Psoas muscle (tissue), 8 donors: Measurements from ENCODE around the gene ZNF367. TPM values are rescaled to one million over a fixed set of nuclear protein-coding genes. Genes with fewer than 3 reads are reported as not detected.
"Not testable (repeated sequence)": the region's sequence is repeated elsewhere in the genome, so short reads cannot be mapped to it uniquely, and the experiment has no call there.

Experiments used
- ATAC-seq, 4 donors: fragments of 200-7000 bp; cut with Tn5 transposase; one replicate each; pipeline ENCODE4 v1.9.1; 2020; ENCODE audit warnings: moderate library complexity in 3 of 4, mild to moderate bottlenecking in 2 of 4
- DNase-seq, 2 donors: peaks; one replicate each; pipeline ENCODE4 v3.0.0-alpha.2; 2020
- H3K27ac ChIP-seq: fragments of 200-600 bp; one replicate; pipeline ENCODE4 v1.8.0; 2022
- H3K27me3 ChIP-seq, 3 donors: fragments of 200-600 bp in 1 of 3; one replicate each; pipeline versions ENCODE4 v1.6.1 to v1.8.0; 2013 to 2022; ENCODE audit warnings: low read length in 2 of 3, mild to moderate bottlenecking in 2 of 3, moderate library complexity in 1 of 3; ENCODE audit not compliant: insufficient read depth in 3 of 3
- H3K36me3 ChIP-seq, 2 donors: fragments of 200-600 bp in 1 of 2; one replicate each; pipeline versions ENCODE4 v1.6.1 to v1.8.0; 2013 to 2022; ENCODE audit warnings: low read depth in 1 of 2, mild to moderate bottlenecking in 1 of 2, moderate library complexity in 1 of 2; ENCODE audit not compliant: insufficient read depth in 1 of 2
- H3K4me1 ChIP-seq: fragments of 200-600 bp; one replicate; pipeline ENCODE4 v1.8.0; 2022
- H3K4me3 ChIP-seq: fragments of 200-600 bp; one replicate; pipeline ENCODE4 v1.8.0; 2022; ENCODE audit warnings: mild to moderate bottlenecking
- H3K9me3 ChIP-seq: fragments of 200-600 bp; one replicate; pipeline ENCODE4 v1.8.0; 2022
- WGBS, 3 donors: extraction: QIAGEN DNeasy Blood & Tissue Kit; methylation state at CpG; one replicate each; pipeline versions ENCODE4 v1.1.6 to v1.1.7; 2013; 5-methylcytosine and 5-hydroxymethylcytosine counted together
- intact Hi-C, 2 donors: fragments of 100-400 bp; cut with DNase I; formaldehyde crosslinking; loops; one replicate each; pipeline versions ENCODE4 v1.11.0 to v1.14.2; 2022
- polyA plus RNA-seq, 3 donors: library from polyadenylated mRNA; stranded (reverse); fragments of 200-250 nt; gene quantifications; one replicate each; pipeline ENCODE4 v1.2.3, GENCODE V29; 2013
- total RNA-seq, 4 donors: library from RNA; stranded (reverse); fragmentation: NEBNext Ultra II Directional in 2 of 4; extraction: Animal tissue kit (Norgen Biotek cat#: 25700) in 2 of 4; gene quantifications; one replicate each; pipeline versions ENCODE4 v1.2.1 to v1.2.4, GENCODE V29; 2021 to 2023
- TF ChIP-seq, protein P1 (sequence below): fragments of 200-600 bp; IDR thresholded peaks from one replicate; pipeline ENCODE4 v1.8.0; 2022; ENCODE audit warnings: antibody characterized with exemption
- donor health status: healthy with polysubstance abuse.
- donor health status: DM: no; HTN: no; CAD: no; lungs with moderate emphysema.
- donor health status: Bipolar disorder and iron deficiency.
- donor health status: healthy.
- donor health status: DM: yes; HTN: yes; CAD: no.
- donor health status: DM: no; HTN: no; CAD: no.
- donor health status: DM: no; HTN: no; CAD: no.
- donor health status: DM: yes; HTN: yes; CAD: no.

The ZNF367 gene
- total and polyA plus RNA-seq, 7 donors = 0.69 to 3.3 (median 1.4) TPM

DNA sequence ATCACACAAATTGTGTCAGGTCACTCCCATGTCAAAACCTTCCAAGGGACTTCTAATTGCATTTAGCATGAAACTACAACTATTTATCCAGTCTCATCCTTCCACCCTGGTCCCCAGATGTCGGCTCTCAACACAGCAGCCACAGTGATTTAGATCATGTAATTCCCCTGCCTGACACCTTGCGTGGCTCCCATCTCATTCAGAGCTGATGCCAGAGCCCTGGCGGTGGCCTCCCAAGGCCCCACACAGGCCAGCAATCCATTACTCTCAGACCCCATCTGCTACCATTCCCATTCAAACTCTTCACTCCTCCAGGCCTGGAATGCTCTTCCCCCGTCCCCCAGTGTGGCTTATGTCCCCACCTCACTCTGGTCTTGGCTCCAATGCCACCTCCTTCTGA lies 37.0 kb downstream of the ZNF367 start:
- intact Hi-C loops = no loop called here
- TF ChIP-seq, protein P1, sequence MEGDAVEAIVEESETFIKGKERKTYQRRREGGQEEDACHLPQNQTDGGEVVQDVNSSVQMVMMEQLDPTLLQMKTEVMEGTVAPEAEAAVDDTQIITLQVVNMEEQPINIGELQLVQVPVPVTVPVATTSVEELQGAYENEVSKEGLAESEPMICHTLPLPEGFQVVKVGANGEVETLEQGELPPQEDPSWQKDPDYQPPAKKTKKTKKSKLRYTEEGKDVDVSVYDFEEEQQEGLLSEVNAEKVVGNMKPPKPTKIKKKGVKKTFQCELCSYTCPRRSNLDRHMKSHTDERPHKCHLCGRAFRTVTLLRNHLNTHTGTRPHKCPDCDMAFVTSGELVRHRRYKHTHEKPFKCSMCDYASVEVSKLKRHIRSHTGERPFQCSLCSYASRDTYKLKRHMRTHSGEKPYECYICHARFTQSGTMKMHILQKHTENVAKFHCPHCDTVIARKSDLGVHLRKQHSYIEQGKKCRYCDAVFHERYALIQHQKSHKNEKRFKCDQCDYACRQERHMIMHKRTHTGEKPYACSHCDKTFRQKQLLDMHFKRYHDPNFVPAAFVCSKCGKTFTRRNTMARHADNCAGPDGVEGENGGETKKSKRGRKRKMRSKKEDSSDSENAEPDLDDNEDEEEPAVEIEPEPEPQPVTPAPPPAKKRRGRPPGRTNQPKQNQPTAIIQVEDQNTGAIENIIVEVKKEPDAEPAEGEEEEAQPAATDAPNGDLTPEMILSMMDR = no peak
- ATAC-seq = no peak

DNA sequence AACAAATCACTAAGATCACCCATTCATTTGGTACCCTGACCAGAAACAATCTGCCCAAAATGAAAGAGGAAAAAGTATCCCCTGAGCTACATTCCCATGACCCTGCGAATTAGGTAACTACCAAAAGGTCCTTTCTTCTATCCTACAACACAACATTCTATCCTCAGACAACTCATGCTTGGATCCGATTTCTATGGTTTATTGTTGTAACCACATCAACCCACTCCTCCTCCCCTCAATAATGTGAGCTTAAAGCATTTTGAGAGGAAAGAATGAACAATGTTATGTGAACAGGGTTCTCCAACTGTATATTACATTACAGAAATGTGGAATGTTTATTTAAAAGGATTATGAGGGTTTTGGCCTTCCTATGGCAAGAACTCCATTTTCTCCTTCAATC lies 38.7 kb downstream of the ZNF367 start:
- H3K9me3 ChIP-seq = no peaks in the 10 kb centered on the region
- peaks cover 3% of the 10 kb centered on the region for H3K4me1 ChIP-seq
- TF ChIP-seq, protein P1 = no peak
- H3K36me3 ChIP-seq = no peaks in the 10 kb centered on the region
- no peak overlapping the region for H3K27ac ChIP-seq
- ATAC-seq = no peak
- WGBS, 3 donors = 94 to 95% (median 94%) methylated on average over 2 of the region's 2 CpGs
- H3K27me3 ChIP-seq = no peaks in the 10 kb centered on the region
- H3K4me3 ChIP-seq = no peak overlapping the region
- intact Hi-C loops = no loop called here
- DNase-seq = no peak

More for the DNA sequence above, 37.0 kb downstream of the ZNF367 start:
- Histone ChIP-seq H3K36me3 (no peaks in the 10 kb centered on the region), H3K27me3 (no peaks in the 10 kb centered on the region), H3K4me3 (no peak overlapping the region), H3K27ac (no peak overlapping the region), H3K9me3 (no peaks in the 10 kb centered on the region), H3K4me1 (peaks cover 3% of the 10 kb centered on the region)
- no peak for DNase-seq
- 80 to 89% (median 86%) methylated on average over 4 of the region's 4 CpGs for WGBS, 3 donors

DNA sequence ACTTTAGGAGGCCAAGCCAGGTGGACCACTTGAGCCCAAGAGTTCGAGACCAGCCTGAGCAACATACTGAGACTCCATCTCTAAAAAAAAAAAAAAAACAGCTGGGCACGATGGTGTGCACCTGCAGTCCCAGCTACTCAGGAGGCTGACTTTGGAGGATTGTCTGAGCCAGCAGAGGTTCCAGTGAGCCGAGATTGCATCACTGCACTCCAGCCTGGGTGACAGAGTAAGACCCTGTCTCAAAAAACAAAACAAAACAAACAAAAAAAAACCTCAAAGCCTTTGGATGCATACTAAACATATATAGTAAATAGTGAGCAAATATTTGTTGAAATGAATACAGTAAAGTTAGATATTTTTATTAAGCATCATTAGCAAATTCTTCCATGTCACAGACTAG lies 40.0 kb downstream of the ZNF367 start:
- no peaks in the 10 kb centered on the region for H3K36me3 ChIP-seq
- TF ChIP-seq, protein P1 = no peak
- DNase-seq (no peak), ATAC-seq (no peak)
- WGBS, 3 donors = 82 to 96% (median 88%) methylated on average over 3 of the region's 3 CpGs
- H3K27me3 ChIP-seq = no peaks in the 10 kb centered on the region
- H3K4me1 ChIP-seq = peaks cover 3% of the 10 kb centered on the region
- intact Hi-C loops = no loop called here
- no peak overlapping the region for H3K4me3 ChIP-seq
- H3K9me3 ChIP-seq = no peaks in the 10 kb centered on the region
- no peak overlapping the region for H3K27ac ChIP-seq

DNA sequence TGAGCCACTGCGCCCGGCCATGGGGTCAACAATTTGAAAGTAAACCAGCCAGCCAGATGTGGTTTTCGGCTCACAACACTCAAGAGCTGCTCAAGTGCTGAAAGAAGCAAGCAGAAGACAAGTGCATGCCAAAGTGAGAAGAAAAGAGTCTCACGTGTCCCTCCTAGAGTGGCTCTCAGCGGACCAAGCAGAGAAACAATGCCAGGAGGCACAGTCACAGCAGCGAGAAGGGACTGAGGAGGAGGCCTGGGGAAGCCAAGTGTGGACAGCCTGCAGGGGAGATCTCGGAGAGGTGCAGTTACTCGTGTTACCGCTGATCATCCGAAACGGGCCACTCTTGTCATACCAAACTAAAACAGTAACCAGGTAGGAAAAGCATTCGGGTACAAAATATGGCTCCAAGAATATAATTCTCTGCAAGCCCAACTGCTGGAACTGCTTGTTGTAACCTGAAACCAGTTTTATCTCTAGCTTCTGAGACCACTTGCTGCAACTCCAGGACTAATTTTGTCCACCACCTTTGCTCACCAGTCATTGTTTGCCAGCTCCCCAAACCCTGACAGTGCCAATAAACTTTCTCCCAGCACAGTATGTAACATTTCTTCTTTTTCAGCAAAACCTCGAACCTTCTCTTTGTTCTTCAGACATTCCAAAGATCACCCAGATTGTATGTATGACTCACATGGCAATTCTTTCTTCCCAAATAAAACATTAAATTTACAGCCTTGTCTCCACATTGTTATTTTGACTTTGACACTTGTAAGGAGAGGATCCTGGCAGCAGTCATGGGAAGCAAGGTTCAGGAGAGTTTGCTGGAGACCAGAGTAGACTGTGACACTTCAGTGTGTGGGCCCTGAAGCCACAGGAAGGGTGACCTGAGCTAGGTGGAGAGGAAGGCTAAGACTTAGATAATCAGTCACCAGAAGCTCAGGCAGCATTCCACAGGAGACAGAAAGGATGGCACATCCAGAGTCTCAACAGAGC lies 41.0 kb downstream of the ZNF367 start:
- intact Hi-C loops = no loop called here
- ATAC-seq (no peak), DNase-seq (no peak)
- H3K36me3 ChIP-seq = no peaks in the 10 kb centered on the region
- no peaks in the 10 kb centered on the region for H3K27me3 ChIP-seq
- no peaks in the 10 kb centered on the region for H3K9me3 ChIP-seq
- WGBS, 3 donors = 56 to 63% (median 58%) methylated on average over 13 of the region's 13 CpGs
- H3K4me1 ChIP-seq = no peaks in the 10 kb centered on the region
- no peak overlapping the region for H3K27ac ChIP-seq
- H3K4me3 ChIP-seq = no peak overlapping the region
- TF ChIP-seq, protein P1 = no peak

DNA sequence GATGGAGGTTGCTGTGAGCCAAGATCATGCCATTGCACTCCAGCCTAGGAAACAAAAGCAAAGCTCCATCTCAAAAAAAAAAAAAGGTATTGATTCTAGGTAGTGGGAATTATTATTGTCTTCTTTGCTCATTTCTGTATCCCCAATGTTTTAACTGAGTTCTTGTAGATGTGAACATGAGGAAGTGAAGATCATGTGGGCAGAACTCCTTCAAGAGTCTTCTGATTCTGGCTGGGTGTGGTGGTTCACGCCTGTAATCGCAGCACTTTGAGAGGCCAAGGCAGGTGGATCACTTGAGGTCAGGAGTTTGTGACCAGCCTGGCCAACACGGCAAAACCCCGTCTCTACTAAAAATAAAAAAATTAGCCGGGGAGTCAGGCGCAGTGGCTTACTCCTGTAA lies 42.7 kb downstream of the ZNF367 start:
- H3K27me3 ChIP-seq, DNase-seq, H3K4me3 ChIP-seq, H3K27ac ChIP-seq, intact Hi-C loops, ATAC-seq, H3K9me3 ChIP-seq, H3K4me1 ChIP-seq, H3K36me3 ChIP-seq: not testable (repeated sequence)
- 80 to 84% (median 83%) methylated on average over 6 of the region's 6 CpGs for WGBS, 3 donors
